ENCODE data around the gene EVC2.
"Not testable (repeated sequence)": the region's sequence is repeated elsewhere in the genome, so short reads cannot be mapped to it uniquely, and the experiment has no call there.

Gene EVC2

GRCh38 chr4:5746829-5747737, 38.7 kb upstream of the EVC2 start:
- DNase-seq (ENCODE audit: low spot score), result no peak

GRCh38 chr4:5746250-5746649, 37.9 kb upstream of the EVC2 start:
- no peak for DNase-seq (ENCODE audit: low spot score)

GRCh38 chr4:5742968-5743367, 34.6 kb upstream of the EVC2 start:
- DNase-seq (ENCODE audit: low spot score), result no peak

GRCh38 chr4:5742388-5742787, 34.0 kb upstream of the EVC2 start:
- DNase-seq (ENCODE audit: low spot score), result no peak

GRCh38 chr4:5738061-5738460, 29.7 kb upstream of the EVC2 start:
- DNase-seq (ENCODE audit: low spot score), result no peak

GRCh38 chr4:5735463-5735862, 27.1 kb upstream of the EVC2 start:
- no peak for DNase-seq (ENCODE audit: low spot score)

GRCh38 chr4:5734853-5735252, 26.5 kb upstream of the EVC2 start:
- DNase-seq (ENCODE audit: low spot score), result no peak

- DNase-seq (ENCODE audit: low spot score), result no peak
These were observed 23.8 kb upstream of the EVC2 start for GRCh38 chr4:5732158-5732557.

- no peak for DNase-seq (ENCODE audit: low spot score)
These were observed 22.9 kb upstream of the EVC2 start for GRCh38 chr4:5730993-5731990.

GRCh38 chr4:5730436-5730835, 22.1 kb upstream of the EVC2 start:
- no peak for DNase-seq (ENCODE audit: low spot score)

- DNase-seq (ENCODE audit: low spot score), result not testable (repeated sequence)
These were observed 20.1 kb upstream of the EVC2 start for GRCh38 chr4:5728412-5728811.

- DNase-seq (ENCODE audit: low spot score), result no peak
These were observed 16.0 kb upstream of the EVC2 start for GRCh38 chr4:5724377-5724776.

- no peak for DNase-seq (ENCODE audit: low spot score)
These were observed 14.0 kb upstream of the EVC2 start for GRCh38 chr4:5722328-5722727.

- no peak for DNase-seq (ENCODE audit: low spot score)
These were observed 13.6 kb upstream of the EVC2 start for GRCh38 chr4:5721923-5722322.

- no peak for DNase-seq (ENCODE audit: low spot score)
These were observed 12.6 kb upstream of the EVC2 start for GRCh38 chr4:5720980-5721379.

- no peak for DNase-seq (ENCODE audit: low spot score)
These were observed 11.9 kb upstream of the EVC2 start for GRCh38 chr4:5720157-5720850.

GRCh38 chr4:5719350-5720055, 11.1 kb upstream of the EVC2 start:
- no peak for DNase-seq (ENCODE audit: low spot score)

- no peak for DNase-seq (ENCODE audit: low spot score)
These were observed 10.1 kb upstream of the EVC2 start for GRCh38 chr4:5718411-5718810.

GRCh38 chr4:5717449-5718158, 9.2 kb upstream of the EVC2 start:
- DNase-seq (ENCODE audit: low spot score), result no peak

- DNase-seq (ENCODE audit: low spot score), result no peak
These were observed 8.0 kb upstream of the EVC2 start for GRCh38 chr4:5716391-5716790.

- no peak for DNase-seq (ENCODE audit: low spot score)
These were observed 7.0 kb upstream of the EVC2 start for GRCh38 chr4:5715357-5715756.
